NOMO-1 (cell line): ENCODE data around the gene TANGO2.

Experiments
- DNase-seq, 2 experiments: peaks; one replicate each; lab custom pipeline; 2025; ENCODE audit not compliant: unreplicated experiment in 2 of 2; lab: John Stamatoyannopoulos, UW

TANGO2 gene

GRCh38 chr22:20113551-20114310 is 92.8 kb downstream of the TANGO2 start:
- DNase-seq = no peak

- no peak for DNase-seq
Observed at GRCh38 chr22:20114506-20115475, 93.9 kb downstream of the TANGO2 start.

- DNase-seq = no peak
Observed at GRCh38 chr22:20115691-20116375, 94.9 kb downstream of the TANGO2 start, which contains the start of gene RANBP1. TSS of gene RANBP1 (plus strand) at chr22:20116104. CDS start at chr22:20116185, 81 bp downstream.

GRCh38 chr22:20116376-20116950 is 95.6 kb downstream of the TANGO2 start:
- no peak for DNase-seq
